B cell (primary cell): ENCODE data around the gene CNTNAP2. TPM values are rescaled to one million over a fixed set of nuclear protein-coding genes. Genes with fewer than 3 reads are reported as not detected.

Experiments used
- ATAC-seq: fragments of 200-7000 bp; cut with Tn5 transposase; one replicate; pipeline ENCODE4 v1.10.0; 2021; ENCODE audit warnings: low read depth, mild to moderate bottlenecking, moderate number of reproducible peaks, moderate library complexity
- CTCF ChIA-PET: fragments of 350-600 bp; sonication (Branson Sonifier 250); formaldehyde crosslinking; loops from one replicate; lab custom pipeline; 2021; ENCODE audit warnings: antibody characterized with exemption, inconsistent platforms; lab: Charles Lee
- POLR2A ChIA-PET: fragments of 350-600 bp; sonication (Branson Sonifier 250); formaldehyde crosslinking; loops from one replicate; lab custom pipeline; 2021; ENCODE audit warnings: antibody characterized with exemption; lab: Charles Lee
- DNase-seq: peaks from one replicate; pipeline ENCODE4 v3.0.0; 2013
- H2AFZ ChIP-seq: 2 replicates; pipeline ENCODE4 v1.6.1; 2012; ENCODE audit warnings: mild to moderate bottlenecking, low read depth, low read length; ENCODE audit not compliant: insufficient read depth, poor library complexity, severe bottlenecking
- H3K27ac ChIP-seq, 2 donors: 1 replicate in 1 of 2; 2 replicates in 1 of 2; pipeline ENCODE4 v1.5.1; 2012 to 2013; ENCODE audit warnings: low read length in 2 of 2, mild to moderate bottlenecking in 2 of 2, moderate library complexity in 1 of 2
- H3K27me3 ChIP-seq, 4 experiments: fragments of 200-600 bp in 1 of 4; sonication (generic) in 1 of 4; replicated peaks in 1 of 4; 1 replicate in 2 of 4; 2 replicates in 2 of 4; pipeline versions ENCODE4 v1.6.1 to v1.7.0; 2013 to 2016; ENCODE audit warnings: low read length in 3 of 4, mild to moderate bottlenecking in 2 of 4, mixed read lengths in 1 of 4, moderate library complexity in 1 of 4; ENCODE audit not compliant: insufficient read depth in 4 of 4, control insufficient read depth in 3 of 4; ENCODE audit errors: control extremely low read depth in 1 of 4
- H3K36me3 ChIP-seq, 2 experiments: replicated peaks in 1 of 2; 1 replicate in 1 of 2; 2 replicates in 1 of 2; pipeline versions ENCODE4 v1.6.1 to v1.7.1; 2013; ENCODE audit warnings: low read length in 1 of 2; ENCODE audit not compliant: insufficient read depth in 2 of 2, control insufficient read depth in 1 of 2; ENCODE audit errors: control extremely low read depth in 1 of 2, extremely low read depth in 1 of 2
- H3K4me1 ChIP-seq, 2 donors: fragments of 200-600 bp in 1 of 2; sonication (generic) in 1 of 2; 1 replicate in 1 of 2; 2 replicates in 1 of 2; pipeline versions ENCODE4 v1.5.1 to v1.6.1; 2013 to 2017; ENCODE audit warnings: low read length in 2 of 2; ENCODE audit not compliant: control insufficient read depth in 2 of 2, insufficient read depth in 2 of 2
- H3K4me2 ChIP-seq: replicated peaks from 2 replicates; pipeline ENCODE3; 2012; ENCODE audit warnings: mild to moderate bottlenecking, low read depth, low read length; ENCODE audit not compliant: poor library complexity, severe bottlenecking
- H3K4me3 ChIP-seq, 5 experiments: fragments of 200-600 bp in 1 of 5; sonication (generic) in 1 of 5; 1 replicate in 3 of 5; 2 replicates in 2 of 5; pipeline versions ENCODE4 v1.5.1 to v1.7.0; 2011 to 2016; ENCODE audit warnings: low read length in 4 of 5, mild to moderate bottlenecking in 4 of 5, low read depth in 2 of 5, control low read depth in 1 of 5, moderate library complexity in 1 of 5; ENCODE audit not compliant: insufficient read depth in 1 of 5; ENCODE audit errors: control extremely low read depth in 1 of 5, extremely low read depth in 1 of 5
- H3K79me2 ChIP-seq: fragments of 200-600 bp; sonication (generic); one replicate; pipeline ENCODE4 v1.6.0; 2016; ENCODE audit warnings: low read length; ENCODE audit not compliant: control insufficient read depth, insufficient read depth
- H3K9ac ChIP-seq: fragments of 200-600 bp; sonication (generic); 2 replicates; pipeline ENCODE4 v1.6.1; 2017; ENCODE audit warnings: mild to moderate bottlenecking, low read length, moderate library complexity
- H3K9me3 ChIP-seq, 3 donors: one replicate each; pipeline versions ENCODE4 v1.6.1 to v1.7.1; 2013; ENCODE audit warnings: low read length in 2 of 3; ENCODE audit not compliant: control insufficient read depth in 2 of 3, insufficient read depth in 1 of 3; ENCODE audit errors: control extremely low read depth in 1 of 3
- H4K20me1 ChIP-seq: 2 replicates; pipeline ENCODE4 v1.6.0; 2012; ENCODE audit warnings: mild to moderate bottlenecking, low read length; ENCODE audit not compliant: insufficient read depth, control insufficient read depth, poor library complexity, severe bottlenecking
- H3K27ac Mint-ChIP-seq: one replicate; pipeline ENCODE4 v1.8.0; 2021; ENCODE audit warnings: mixed read lengths
- H3K27me3 Mint-ChIP-seq: one replicate; pipeline ENCODE4 v1.8.0; 2021; ENCODE audit warnings: mixed read lengths
- H3K4me1 Mint-ChIP-seq: one replicate; pipeline ENCODE4 v1.8.0; 2021; ENCODE audit warnings: mixed read lengths
- H3K4me3 Mint-ChIP-seq: one replicate; pipeline ENCODE4 v1.8.0; 2021; ENCODE audit warnings: mixed read lengths
- H3K9me3 Mint-ChIP-seq: one replicate; pipeline ENCODE4 v1.8.0; 2022; ENCODE audit warnings: mixed read lengths; ENCODE audit not compliant: insufficient read depth
- CTCF ChIP-seq: fragments of 200-600 bp; IDR thresholded peaks from one replicate; pipeline ENCODE4 v1.8.0; 2022; ENCODE audit warnings: antibody characterized with exemption, mild to moderate bottlenecking
- EZH2 ChIP-seq: IDR thresholded peaks from 2 replicates; pipeline ENCODE4 v1.6.1; 2012; ENCODE audit warnings: borderline replicate concordance, low read depth, mild to moderate bottlenecking, moderate library complexity, low read length; ENCODE audit not compliant: insufficient read depth, poor library complexity, severe bottlenecking
- WGBS: methylation state at CpG from one replicate; pipeline ENCODE4 v1.1.5; 2013; ENCODE audit warnings: missing lambda C conversion rate; ENCODE audit not compliant: insufficient coverage; 5-methylcytosine and 5-hydroxymethylcytosine counted together
- intact Hi-C: fragments of 100-400 bp; cut with micrococcal nuclease; formaldehyde crosslinking; loops from one replicate; pipeline ENCODE4 v1.10.0; 2022
- polyA plus RNA-seq: library from polyadenylated mRNA; depleted of rRNA; stranded (reverse); fragments of >200 nt; gene quantifications from 2 replicates; pipeline ENCODE4 v1.2.3, GENCODE V29; 2012
- total RNA-seq, 2 donors: library from RNA; stranded (reverse); fragments of 120-200 nt in 1 of 2; gene quantifications; 1 replicate in 1 of 2; 2 replicates in 1 of 2; pipeline versions ENCODE4 v1.2.3 to v1.2.4, GENCODE V29; 2013 to 2022

The CNTNAP2 gene
- total and polyA plus RNA-seq, 2 donors (not counting 1 experiment from before 2014, with no cell fraction given), result 7.4 to 16.6 TPM

- TF ChIP-seq EZH2 (no peak), CTCF (no peak)
- ATAC-seq (no peak), DNase-seq (no peak)
- POLR2A ChIA-PET, result no interaction called here
- Histone ChIP-seq H3K9ac (no peak overlapping the region), H3K9me3 (peaks cover 0 to 4% (median 0%) of the 10 kb centered on the region in 3 donors), H2AFZ (no peak overlapping the region), H3K4me2 (no peak overlapping the region), H4K20me1 (no peaks in the 10 kb centered on the region), H3K4me3 (no peak overlapping the region), H3K4me1 (no peaks in the 10 kb centered on the region), H3K27me3 (no peaks in the 10 kb centered on the region), H3K27ac (no peak overlapping the region), H3K36me3 (no peaks in the 10 kb centered on the region), H3K79me2 (no peaks in the 10 kb centered on the region)
- Mint-ChIP-seq H3K27ac (no peak overlapping the region), H3K4me3 (no peak overlapping the region), H3K9me3 (peaks cover 5% of the 10 kb centered on the region), H3K4me1 (no peaks in the 10 kb centered on the region), H3K27me3 (no peaks in the 10 kb centered on the region)
- intact Hi-C loops, result no loop called here
- WGBS, result 96% methylated on average over 3 of the region's 5 CpGs
- CTCF ChIA-PET, result no interaction called here
Observed at GRCh38 chr7:146773506-146773905, 656.9 kb downstream of the CNTNAP2 start.

GRCh38 chr7:146781352-146782116 lies 664.9 kb downstream of the CNTNAP2 start:
- no peaks in the 10 kb centered on the region for H3K9me3 Mint-ChIP-seq
- no peak for DNase-seq
- Histone ChIP-seq H3K79me2 (no peaks in the 10 kb centered on the region), H3K36me3 (no peaks in the 10 kb centered on the region), H3K9me3 (no peaks in the 10 kb centered on the region), H3K27me3 (no peaks in the 10 kb centered on the region), H3K4me1 (no peaks in the 10 kb centered on the region), H3K27ac (no peak overlapping the region), H4K20me1 (no peaks in the 10 kb centered on the region), H3K9ac (no peak overlapping the region), H2AFZ (no peak overlapping the region), H3K4me3 (no peak overlapping the region), H3K4me2 (no peak overlapping the region)
- no peaks in the 10 kb centered on the region for H3K4me1 Mint-ChIP-seq
- no peaks in the 10 kb centered on the region for H3K27me3 Mint-ChIP-seq
- H3K27ac Mint-ChIP-seq, result no peak overlapping the region
- ChIA-PET POLR2A (no interaction called here), CTCF (no interaction called here)
- H3K4me3 Mint-ChIP-seq, result no peak overlapping the region
- intact Hi-C loops, result no loop called here
- TF ChIP-seq CTCF (no peak), EZH2 (no peak)
- no peak for ATAC-seq
- WGBS, result 77% methylated on average over 7 of the region's 12 CpGs
